ENCODE measurements around the gene NRXN3.

DNA sequence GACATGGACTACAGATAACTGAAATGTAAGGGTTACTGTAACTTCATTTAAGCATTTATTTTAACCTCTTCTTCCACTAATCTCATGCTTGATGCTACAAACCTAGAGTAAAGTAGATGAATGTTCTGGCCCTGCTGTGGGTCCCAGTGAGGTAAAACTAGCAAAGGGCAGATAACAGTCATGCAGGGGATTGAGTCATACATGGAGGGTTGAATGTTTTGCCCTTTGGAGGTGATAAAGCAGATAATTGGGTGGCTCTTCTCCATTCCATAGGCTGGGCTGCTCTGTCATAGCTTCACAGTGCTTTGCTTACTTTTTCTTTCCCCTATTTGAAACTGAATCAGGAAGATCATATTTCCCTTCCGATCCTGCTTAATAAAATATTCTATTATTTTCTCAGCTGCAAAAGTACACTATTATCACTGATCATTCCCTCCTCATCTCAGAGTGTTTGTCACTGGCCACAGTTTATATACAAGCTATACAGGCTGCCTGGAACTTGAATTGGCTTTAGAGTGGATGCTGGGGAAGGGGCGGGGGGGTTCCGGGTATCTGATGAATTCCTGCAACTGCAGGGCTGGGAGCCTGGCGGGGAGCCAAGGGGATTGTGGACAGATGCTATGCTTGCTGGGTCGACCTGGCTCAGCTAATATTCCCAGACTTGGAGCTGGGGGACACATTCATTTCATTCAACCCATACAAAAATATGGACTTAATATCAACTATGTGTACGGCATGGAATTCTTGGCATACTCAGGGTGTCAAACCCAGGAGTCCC, 235.1 kb downstream of the NRXN3 start:
- TF ChIP-seq ZNF510 (tag by site-specific recombination; IDR thresholded peaks at IDR 0.05; ENCODE audit: insufficient replicate concordance) (no peak), ZNF335 (tag by site-specific recombination; conservative IDR thresholded peaks at IDR 0.05) (no peak)
- TF ChIP-seq, protein P1, sequence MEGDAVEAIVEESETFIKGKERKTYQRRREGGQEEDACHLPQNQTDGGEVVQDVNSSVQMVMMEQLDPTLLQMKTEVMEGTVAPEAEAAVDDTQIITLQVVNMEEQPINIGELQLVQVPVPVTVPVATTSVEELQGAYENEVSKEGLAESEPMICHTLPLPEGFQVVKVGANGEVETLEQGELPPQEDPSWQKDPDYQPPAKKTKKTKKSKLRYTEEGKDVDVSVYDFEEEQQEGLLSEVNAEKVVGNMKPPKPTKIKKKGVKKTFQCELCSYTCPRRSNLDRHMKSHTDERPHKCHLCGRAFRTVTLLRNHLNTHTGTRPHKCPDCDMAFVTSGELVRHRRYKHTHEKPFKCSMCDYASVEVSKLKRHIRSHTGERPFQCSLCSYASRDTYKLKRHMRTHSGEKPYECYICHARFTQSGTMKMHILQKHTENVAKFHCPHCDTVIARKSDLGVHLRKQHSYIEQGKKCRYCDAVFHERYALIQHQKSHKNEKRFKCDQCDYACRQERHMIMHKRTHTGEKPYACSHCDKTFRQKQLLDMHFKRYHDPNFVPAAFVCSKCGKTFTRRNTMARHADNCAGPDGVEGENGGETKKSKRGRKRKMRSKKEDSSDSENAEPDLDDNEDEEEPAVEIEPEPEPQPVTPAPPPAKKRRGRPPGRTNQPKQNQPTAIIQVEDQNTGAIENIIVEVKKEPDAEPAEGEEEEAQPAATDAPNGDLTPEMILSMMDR (tag by site-specific recombination; IDR thresholded peaks at IDR 0.05) = no peak
